ENCODE measurements around the gene LPCAT3.

Gene LPCAT3

GRCh38 chr12:6935371-6936193 is 82.7 kb downstream of the LPCAT3 start:
- no peak for DNase-seq

GRCh38 chr12:6934110-6934509 is 84.2 kb downstream of the LPCAT3 start:
- DNase-seq, result no peak

- DNase-seq, result no peak
Observed at GRCh38 chr12:6932766-6933165, 85.5 kb downstream of the LPCAT3 start.

GRCh38 chr12:6929466-6930452 is 88.5 kb downstream of the LPCAT3 start:
- no peak for DNase-seq

- no peak for DNase-seq
Observed at GRCh38 chr12:6928703-6929407, 89.4 kb downstream of the LPCAT3 start.

- DNase-seq, result no peak
Observed at GRCh38 chr12:6928022-6928702, 90.1 kb downstream of the LPCAT3 start.

- no peak for DNase-seq
Observed at GRCh38 chr12:6927379-6928021, 90.8 kb downstream of the LPCAT3 start, which contains the start of gene ATN1. Gene ATN1, plus strand, starts transcription at chr12:6927959. Its CDS starts 6,043 bp downstream, at chr12:6934002.
